Measurements from ENCODE around the gene KRABD2.

GRCh38 chr17:8337802-8338752 is 38.4 kb downstream of the KRABD2 start:
- TF ChIP-seq CTCF (IDR thresholded peaks at IDR 0.05 in 4 of 5, conservative IDR thresholded peaks at IDR 0.05 in 1 of 5), result no peak
- TF ChIP-seq POLR2A (IDR thresholded peaks at IDR 0.05), result no peak

All from gastrocnemius medialis (tissue), 4 donors.